A549 (cell line): ENCODE data around the gene MAP3K5. TPM values are rescaled to one million over a fixed set of nuclear protein-coding genes. Genes with fewer than 3 reads are reported as not detected.

Experiments
- ATAC-seq, 2 experiments: fragments of 200-7000 bp in 1 of 2; fragments of >200 bp in 1 of 2; cut with Nextera tagmentation in 1 of 2; cut with Tn5 transposase in 1 of 2; 3 replicates each; pipeline versions ENCODE4 v1.8.0 to v1.9.1; 2018 to 2020; ENCODE audit warnings: mild to moderate bottlenecking in 1 of 2, moderate library complexity in 1 of 2
- CTCF ChIA-PET: fragments of 300-600 bp; sonication (Branson Sonifier 250); formaldehyde crosslinking; extraction: SDS; loops from one replicate; lab custom pipeline; 2021; ENCODE audit warnings: antibody characterized with exemption, inconsistent platforms; lab: Yijun Ruan, JAX
- POLR2A ChIA-PET: fragments of 350-600 bp; formaldehyde crosslinking; extraction: SDS; loops from one replicate; lab custom pipeline; 2021; ENCODE audit warnings: antibody characterized with exemption, inconsistent platforms; lab: Yijun Ruan, JAX
- DNase-seq, 2 experiments: peaks; one replicate each; pipeline versions ENCODE4 v3.0.0 to v3.0.0-alpha.2; 2011 to 2016; ENCODE audit warnings: low read depth in 1 of 2, low spot score in 1 of 2
- FAIRE-seq: peaks from 2 replicates; lab custom pipeline; 2011; peaks lifted over from hg19 to GRCh38; lab: Jason Lieb, UNC
- H3K27ac ChIP-seq, 2 experiments: fragments of >200 bp; sonication (Bioruptor Twin); formaldehyde crosslinking; 3 replicates each; pipeline ENCODE4 v1.5.1; 2016 to 2017
- H3K4me1 ChIP-seq: fragments of >200 bp; sonication (Bioruptor Twin); formaldehyde crosslinking; 3 replicates; pipeline ENCODE4 v1.6.1; 2016
- H3K4me2 ChIP-seq: fragments of >200 bp; sonication (Bioruptor Twin); formaldehyde crosslinking; 3 replicates; pipeline ENCODE4 v1.6.1; 2016
- H3K4me3 ChIP-seq: fragments of >200 bp; sonication (Bioruptor Twin); formaldehyde crosslinking; 3 replicates; pipeline ENCODE4 v1.5.1; 2016
- H3K9me3 ChIP-seq: fragments of >200 bp; sonication (Bioruptor Twin); formaldehyde crosslinking; 3 replicates; pipeline ENCODE4 v1.6.1; 2016
- BCL3 ChIP-seq: fragments of >200 bp; sonication (Bioruptor Twin); formaldehyde crosslinking; IDR thresholded peaks from 3 replicates; pipeline ENCODE4 v1.6.1; 2016
- BHLHE40 ChIP-seq: IDR thresholded peaks from 2 replicates; pipeline ENCODE4 v1.6.1; 2012; ENCODE audit warnings: low read depth, low read length, inconsistent platforms
- CEBPB ChIP-seq, 2 experiments: fragments of >200 bp in 1 of 2; sonication (Bioruptor Twin) in 1 of 2; formaldehyde crosslinking in 1 of 2; IDR thresholded peaks; 2 replicates each; pipeline ENCODE4 v1.6.1; 2012 to 2016
- CHD4 ChIP-seq: fragments of 200-600 bp; sonication (generic); IDR thresholded peaks from 2 replicates; pipeline ENCODE4 v1.6.1; 2016; ENCODE audit warnings: antibody characterized with exemption, mild to moderate bottlenecking, borderline replicate concordance
- CTCF ChIP-seq: fragments of >200 bp; sonication (Bioruptor Twin); formaldehyde crosslinking; IDR thresholded peaks from 3 replicates; pipeline ENCODE4 v1.5.1; 2016
- EHMT2 ChIP-seq: fragments of 200-600 bp; sonication (generic); IDR thresholded peaks from 2 replicates; pipeline ENCODE4 v1.6.1; 2016; ENCODE audit warnings: antibody characterized with exemption, low read depth, mild to moderate bottlenecking, moderate library complexity
- EP300 ChIP-seq, 2 experiments: fragments of >200 bp; sonication (Bioruptor Twin); formaldehyde crosslinking; IDR thresholded peaks; 2 replicates in 1 of 2; 3 replicates in 1 of 2; pipeline ENCODE4 v1.6.1; 2016 to 2017
- FOSL2 ChIP-seq, 2 experiments: fragments of 450-650 bp in 1 of 2; fragments of >200 bp in 1 of 2; sonication (Bioruptor Twin) in 1 of 2; formaldehyde crosslinking; IDR thresholded peaks; 2 replicates each; pipeline versions ENCODE4 v1.5.0 to v1.6.1; 2016 to 2020; ENCODE audit warnings: mild to moderate bottlenecking in 1 of 2, moderate library complexity in 1 of 2
- GATA3 ChIP-seq: IDR thresholded peaks from 2 replicates; pipeline ENCODE4 v1.6.1; 2012; ENCODE audit warnings: borderline replicate concordance
- HDAC2 ChIP-seq: fragments of 200-600 bp; sonication (generic); IDR thresholded peaks from 2 replicates; pipeline ENCODE4 v1.6.1; 2016
- HES2 ChIP-seq: fragments of >200 bp; sonication (Bioruptor Twin); formaldehyde crosslinking; IDR thresholded peaks from 2 replicates; pipeline ENCODE4 v1.6.1; 2016
- HMGXB4 ChIP-seq: fragments of 250-450 bp; sonication (Bioruptor Pico); IDR thresholded peaks from 2 replicates; pipeline ENCODE4 v1.5.0; 2021; ENCODE audit warnings: mild to moderate bottlenecking, moderate library complexity, borderline replicate concordance
- HOXA7 ChIP-seq: fragments of 250-450 bp; sonication (Bioruptor Pico); IDR thresholded peaks from 2 replicates; pipeline ENCODE4 v1.5.0; 2020; ENCODE audit warnings: mild to moderate bottlenecking, moderate library complexity
- HOXB13 ChIP-seq: fragments of 250-450 bp; sonication (Bioruptor Pico); IDR thresholded peaks from 2 replicates; pipeline ENCODE4 v1.5.0; 2020; ENCODE audit warnings: low read depth, mild to moderate bottlenecking, moderate library complexity
- HOXB5 ChIP-seq: fragments of 250-450 bp; sonication (Bioruptor Pico); IDR thresholded peaks from 2 replicates; pipeline ENCODE4 v1.5.0; 2020; ENCODE audit warnings: mild to moderate bottlenecking, moderate library complexity
- JUNB ChIP-seq: fragments of >200 bp; sonication (Bioruptor Twin); formaldehyde crosslinking; IDR thresholded peaks from 2 replicates; pipeline ENCODE4 v1.6.1; 2016
- KDM1A ChIP-seq: fragments of 200-600 bp; sonication (generic); IDR thresholded peaks from 2 replicates; pipeline ENCODE4 v1.6.1; 2016; ENCODE audit warnings: low read depth, mild to moderate bottlenecking
- MAFK ChIP-seq: fragments of 450-650 bp; IDR thresholded peaks from 2 replicates; pipeline ENCODE4 v1.6.1; 2014; ENCODE audit not compliant: partially characterized antibody
- MAZ ChIP-seq: fragments of 150-350 bp; IDR thresholded peaks from 2 replicates; pipeline ENCODE4 v1.6.1; 2014; ENCODE audit warnings: antibody characterized with exemption, low read depth, low read length, borderline replicate concordance
- POLR2A ChIP-seq: IDR thresholded peaks from 2 replicates; pipeline ENCODE4 v1.6.1; 2012; ENCODE audit warnings: mild to moderate bottlenecking, low read length
- POLR2AphosphoS2 ChIP-seq: conservative IDR thresholded peaks from 2 replicates; pipeline ENCODE4 v1.6.1; 2012; ENCODE audit warnings: low read length, improper control_type of control experiment, inconsistent platforms
- RCOR1 ChIP-seq: fragments of 150-350 bp; IDR thresholded peaks from 2 replicates; pipeline ENCODE4 v1.6.1; 2014; ENCODE audit warnings: antibody characterized with exemption, low read length, low read depth
- REST ChIP-seq: fragments of 200-600 bp; sonication (generic); IDR thresholded peaks from 2 replicates; pipeline ENCODE4 v1.6.1; 2016; ENCODE audit warnings: antibody characterized with exemption, mild to moderate bottlenecking, moderate library complexity
- RNF2 ChIP-seq: fragments of 200-600 bp; sonication (generic); IDR thresholded peaks from 2 replicates; pipeline ENCODE4 v1.6.1; 2016; ENCODE audit warnings: low read depth, mild to moderate bottlenecking, antibody characterized with exemption, moderate library complexity, borderline replicate concordance
- SREBF2 ChIP-seq: fragments of 450-650 bp; IDR thresholded peaks from 2 replicates; pipeline ENCODE4 v1.6.1; 2014; ENCODE audit warnings: mild to moderate bottlenecking, moderate library complexity
- ZC3H11A ChIP-seq: fragments of 450-650 bp; IDR thresholded peaks from 2 replicates; pipeline ENCODE4 v1.6.1; 2014; ENCODE audit warnings: antibody characterized with exemption, mild to moderate bottlenecking
- ZFP36 ChIP-seq: fragments of 450-650 bp; IDR thresholded peaks from 2 replicates; pipeline ENCODE4 v1.6.1; 2014; ENCODE audit warnings: borderline replicate concordance; ENCODE audit not compliant: partially characterized antibody
- ZSCAN20 ChIP-seq: fragments of 250-450 bp; sonication (Bioruptor Pico); IDR thresholded peaks from 2 replicates; pipeline ENCODE4 v1.8.0; 2022; ENCODE audit warnings: mild to moderate bottlenecking, moderate library complexity
- WGBS: methylation state at CpG from one replicate; pipeline ENCODE4 v1.1.6; 2017; ENCODE audit errors: missing lambda C conversion rate; 5-methylcytosine and 5-hydroxymethylcytosine counted together
- polyA plus RNA-seq, 4 experiments: library from polyadenylated mRNA; depleted of rRNA in 3 of 4; stranded (reverse); fragments of >200 nt; fragmentation: RNase III in 1 of 4; extraction: RNeasy Plus Mini Kit Qiagen cat#74134 plus additional on column Dnase treatment in 1 of 4; gene quantifications; 2 replicates in 3 of 4; 3 replicates in 1 of 4; pipeline ENCODE4 v1.2.3, GENCODE V29; 2011 to 2017

MAP3K5 gene
- polyA plus RNA-seq, 2 of the 4 experiments (the other 2 are of a cell fraction): 2.1 to 4.1 TPM

- no peak overlapping the region for H3K27ac ChIP-seq
- ATAC-seq: no peak
Observed at GRCh38 chr6:136752554-136752953, 39.7 kb downstream of the MAP3K5 start.

GRCh38 chr6:136751991-136752390 is 40.3 kb downstream of the MAP3K5 start:
- Histone ChIP-seq H3K4me1 (no peaks in the 10 kb centered on the region), H3K4me3 (no peak overlapping the region), H3K27ac (no peak overlapping the region), H3K9me3 (no peaks in the 10 kb centered on the region), H3K4me2 (no peak overlapping the region)
- CTCF ChIA-PET: interaction anchor here (1.0 to 2.4 kb wide), 2 partner anchors 10 to 40 kb away, joined by 3 to 9 read pairs; partner anchors contain the start of gene MAP3K5
- FAIRE-seq: no peak
- 97% methylated on average over 2 of the region's 2 CpGs for WGBS
- POLR2A ChIA-PET: no interaction called here
- DNase-seq: no peak
- no peak for ATAC-seq
- TF ChIP-seq FOSL2 (IDR thresholded peaks at IDR 0.05) (no peak), FOSL2 (CRISPR knock-in tag; IDR thresholded peaks at IDR 0.05) (no peak), HOXB5 (CRISPR knock-in tag) (no peak), CHD4 (no peak), EP300 (IDR thresholded peaks at IDR 0.05) (no peak), MAFK (no peak), ZSCAN20 (CRISPR knock-in tag) (no peak), HOXA7 (CRISPR knock-in tag) (no peak), SREBF2 (no peak), CEBPB (IDR thresholded peaks at IDR 0.05) (no peak), POLR2AphosphoS2 (no peak), HOXB13 (CRISPR knock-in tag) (no peak), BHLHE40 (no peak), REST (no peak), GATA3 (no peak), BCL3 (no peak), EHMT2 (no peak)

More at GRCh38 chr6:136752554-136752953, 39.7 kb downstream of the MAP3K5 start:
- 94% methylated on average over 7 of the region's 7 CpGs for WGBS
- no peak for TF ChIP-seq CTCF
- no peak for TF ChIP-seq HES2
- TF ChIP-seq KDM1A: no peak
- TF ChIP-seq JUNB: no peak
- TF ChIP-seq HDAC2: no peak
- TF ChIP-seq RCOR1: no peak
- no peak for TF ChIP-seq ZFP36
- no peak for TF ChIP-seq RNF2
- no peak for TF ChIP-seq HMGXB4 (CRISPR knock-in tag)
- TF ChIP-seq POLR2A: no peak
- TF ChIP-seq MAZ: no peak
- TF ChIP-seq ZC3H11A: no peak
- no peak for TF ChIP-seq GATA3
- H3K4me1 ChIP-seq: no peaks in the 10 kb centered on the region
- H3K9me3 ChIP-seq: no peaks in the 10 kb centered on the region
- no peak overlapping the region for H3K4me2 ChIP-seq
- CTCF ChIA-PET: interaction anchor here (1.0 to 2.4 kb wide), 2 partner anchors 10 to 40 kb away, joined by 3 to 9 read pairs; partner anchors contain the start of gene MAP3K5
- FAIRE-seq (no peak), DNase-seq (no peak)
- POLR2A ChIA-PET: no interaction called here
- H3K4me3 ChIP-seq: no peak overlapping the region
